ENCODE results near the gene MBOAT2. TPM values are rescaled to one million over a fixed set of nuclear protein-coding genes. Genes with fewer than 3 reads are reported as not detected.

MBOAT2 gene
- total RNA-seq, 8 experiments from 2014 or later: 1.2 to 54.5 (median 28.6) TPM

DNA sequence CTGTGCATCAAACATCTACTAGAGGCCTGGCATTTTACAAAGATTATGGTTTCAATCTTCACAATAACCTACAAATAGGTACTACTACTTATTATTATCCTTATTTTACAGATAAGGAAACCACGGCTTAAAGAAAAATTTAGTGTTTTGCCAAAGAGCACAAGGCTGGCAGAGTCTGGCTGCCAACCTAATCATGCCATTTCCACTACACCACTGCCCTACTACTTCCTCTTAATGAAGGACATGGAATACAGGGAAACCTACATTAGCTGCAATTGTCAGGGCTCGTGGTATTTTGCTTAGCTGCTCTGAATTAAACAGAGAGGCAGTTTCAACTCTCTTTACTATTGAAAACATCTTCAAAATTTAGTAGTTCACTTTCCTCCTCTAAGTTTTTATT, 5.9 kb downstream of the MBOAT2 start:
- ATAC-seq (replicated peaks in 6 of 8): no peak
- 56 to 94% (median 88%) methylated on average over 2 of the region's 2 CpGs; no CpG with 5 or more reads in 2 of the 10 experiments for WGBS, 10 experiments
- H3K27ac ChIP-seq: no peak overlapping the region
- H3K4me3 ChIP-seq: no peak overlapping the region
- in situ Hi-C loops (cut with MboI; ENCODE audit: low pct_unique_long_range_greater_than_20kb in 2 of 9, low sequenced_read_pairs in 9 of 9, unreplicated experiment in 9 of 9): no loop called here
- peaks cover 13 to 28% of the 10 kb centered on the region in 2 donors for H3K4me1 ChIP-seq (replicated peaks in 1 of 2)

DNA sequence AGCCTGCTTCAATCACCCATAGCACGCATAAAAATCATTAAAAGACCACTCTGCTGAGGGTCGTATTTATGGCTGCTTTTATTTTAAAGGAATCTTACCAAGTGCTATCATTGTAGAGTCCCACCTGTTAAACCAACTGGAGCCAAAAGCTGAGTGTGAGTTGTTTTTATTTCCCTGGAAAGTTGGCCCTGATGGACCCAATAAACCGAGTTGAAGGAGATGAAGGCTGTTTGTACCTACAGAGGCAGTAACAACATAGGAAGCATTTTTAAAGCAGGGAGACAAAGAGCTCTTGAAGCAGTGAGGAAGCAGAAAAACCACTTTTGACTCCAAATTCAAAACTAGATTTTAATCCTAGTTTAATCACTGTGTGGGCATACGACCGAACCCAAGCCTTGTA, 6.4 kb downstream of the MBOAT2 start:
- in situ Hi-C loops (cut with MboI; ENCODE audit: low pct_unique_long_range_greater_than_20kb in 2 of 9, low sequenced_read_pairs in 9 of 9, unreplicated experiment in 9 of 9): no loop called here
- no peak overlapping the region for H3K4me3 ChIP-seq
- 65 to 100% (median 93%) methylated on average over 2 to 5 of the region's 5 CpGs for WGBS, 10 experiments
- ATAC-seq (replicated peaks in 6 of 8): no peak
- H3K4me1 ChIP-seq (replicated peaks in 1 of 2): peaks cover 12 to 26% of the 10 kb centered on the region in 2 donors
- H3K27ac ChIP-seq: no peak overlapping the region

DNA sequence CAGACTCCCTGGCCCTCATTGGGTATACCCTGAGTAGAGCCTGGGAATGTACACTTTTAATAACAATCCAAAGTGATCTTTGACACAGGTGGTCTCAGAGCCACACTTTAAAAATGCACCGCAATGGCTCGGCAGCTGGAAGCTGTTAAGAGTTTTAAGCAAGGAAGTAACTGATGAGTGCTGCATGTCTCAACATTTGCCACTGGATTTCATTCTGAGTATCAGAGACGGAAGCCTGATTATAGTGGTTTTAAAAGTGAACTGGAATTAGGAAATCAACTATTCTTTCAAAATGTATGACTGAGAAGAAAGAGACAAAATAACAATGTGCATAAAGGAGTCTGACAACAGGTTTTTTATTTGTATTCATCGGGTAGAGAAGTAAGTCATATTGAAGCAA, 7.5 kb downstream of the MBOAT2 start:
- Histone ChIP-seq H3K4me1 (replicated peaks in 1 of 2) (peaks cover 4 to 15% of the 10 kb centered on the region in 2 donors), H3K4me3 (no peak overlapping the region), H3K27ac (no peak overlapping the region)
- ATAC-seq (replicated peaks in 6 of 8): no peak
- 0 to 96% (median 92%) methylated on average over 1 to 4 of the region's 4 CpGs; no CpG with 5 or more reads in 3 of the 10 experiments for WGBS, 10 experiments
- in situ Hi-C loops (cut with MboI; ENCODE audit: low pct_unique_long_range_greater_than_20kb in 2 of 9, low sequenced_read_pairs in 9 of 9, unreplicated experiment in 9 of 9): no loop called here

DNA sequence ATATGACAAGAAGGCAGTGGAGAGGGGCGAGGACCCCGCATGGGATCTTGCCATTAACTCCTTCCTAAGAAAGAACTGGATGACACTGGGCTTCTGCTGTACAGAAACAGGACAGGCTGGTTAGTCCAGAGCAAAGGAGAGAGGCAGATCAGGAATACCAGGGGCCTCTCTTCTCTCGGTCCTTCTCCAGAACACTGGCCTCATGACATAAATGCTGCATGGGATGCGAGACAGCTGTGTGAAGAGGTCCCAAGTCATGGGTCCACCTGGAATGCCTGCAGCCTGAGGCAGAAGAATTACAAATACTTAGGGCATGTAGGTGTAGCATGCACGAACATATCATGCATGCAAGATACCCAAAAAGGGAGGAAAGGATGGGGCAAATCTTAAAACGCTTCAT, 9.1 kb downstream of the MBOAT2 start:
- Histone ChIP-seq H3K27ac (no peak overlapping the region), H3K4me3 (no peak overlapping the region), H3K4me1 (replicated peaks in 1 of 2) (peaks cover 4 to 10% of the 10 kb centered on the region in 2 donors)
- WGBS, 10 experiments: 38 to 100% (median 82%) methylated on average over 1 to 5 of the region's 6 CpGs
- in situ Hi-C loops (cut with MboI; ENCODE audit: low pct_unique_long_range_greater_than_20kb in 2 of 9, low sequenced_read_pairs in 9 of 9, unreplicated experiment in 9 of 9): no loop called here
- no peak for ATAC-seq (replicated peaks in 6 of 8)

DNA sequence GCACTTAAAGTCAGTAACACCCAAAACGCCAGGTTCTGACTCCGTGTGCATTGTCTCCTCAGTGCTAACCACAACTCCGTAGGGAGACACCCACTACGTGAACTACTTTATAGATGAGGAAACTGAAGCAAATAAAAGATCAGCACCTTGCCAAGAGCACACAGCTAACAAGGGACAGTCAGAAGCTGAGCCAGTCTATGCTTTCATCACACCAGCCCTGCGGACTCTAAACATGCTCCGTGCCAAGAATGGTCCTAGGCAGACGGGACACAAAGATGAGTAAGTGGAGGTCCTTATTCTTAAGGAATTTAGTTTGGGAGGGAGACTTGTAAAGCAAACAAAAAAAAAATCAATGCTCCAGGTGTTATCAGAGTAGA, 9.6 kb downstream of the MBOAT2 start:
- in situ Hi-C loops (cut with MboI; ENCODE audit: low pct_unique_long_range_greater_than_20kb in 2 of 9, low sequenced_read_pairs in 9 of 9, unreplicated experiment in 9 of 9): no loop called here
- no peak for ATAC-seq (replicated peaks in 6 of 8)
- Histone ChIP-seq H3K4me3 (no peak overlapping the region), H3K27ac (no peak overlapping the region), H3K4me1 (replicated peaks in 1 of 2) (peaks cover 0 to 5% of the 10 kb centered on the region in 2 donors)
- WGBS, 10 experiments: 50 to 100% (median 85%) methylated on average over 1 to 7 of the region's 7 CpGs; no CpG with 5 or more reads in 3 of the 10 experiments

DNA sequence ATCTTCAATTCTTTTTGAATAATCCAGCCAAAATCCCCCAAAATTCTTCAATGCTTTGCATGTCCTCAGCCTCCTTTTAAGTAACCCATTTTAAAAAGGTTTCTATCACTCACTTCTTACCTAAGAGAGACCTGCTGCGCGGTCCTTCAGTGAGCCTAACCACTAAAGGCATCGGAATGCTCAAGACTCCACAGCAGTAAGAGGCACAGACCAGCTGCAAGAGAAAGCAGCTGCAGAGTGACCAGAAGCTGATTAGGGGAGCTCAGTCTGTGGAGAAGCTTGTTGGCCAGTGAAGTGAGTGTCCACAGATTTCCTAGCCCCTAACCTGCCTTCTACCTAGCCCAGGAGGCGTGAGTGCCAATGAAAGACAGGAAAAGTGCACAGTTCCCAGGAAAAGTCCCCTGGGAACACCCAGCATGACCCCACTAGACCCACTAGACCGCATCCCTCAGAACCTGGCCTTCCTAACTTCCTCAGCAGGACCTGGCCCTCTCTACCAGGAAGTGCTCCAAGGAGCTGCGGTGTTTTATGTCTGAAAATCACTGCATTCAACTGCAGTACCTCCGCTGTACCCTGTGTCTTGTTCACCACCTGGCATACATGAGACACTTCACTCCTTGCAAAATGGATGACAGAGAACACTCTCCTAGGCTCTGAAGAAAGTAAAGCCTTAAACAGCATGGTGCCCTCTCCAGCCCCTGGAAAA, 10.1 kb downstream of the MBOAT2 start:
- Histone ChIP-seq H3K4me1 (replicated peaks in 1 of 2) (no peaks in the 10 kb centered on the region), H3K4me3 (no peak overlapping the region), H3K27ac (no peak overlapping the region)
- no peak for ATAC-seq (replicated peaks in 6 of 8)
- WGBS, 10 experiments: 92 to 100% (median 97%) methylated on average over 1 to 5 of the region's 7 CpGs; no CpG with 5 or more reads in 2 of the 10 experiments
- in situ Hi-C loops (cut with MboI; ENCODE audit: low pct_unique_long_range_greater_than_20kb in 2 of 9, low sequenced_read_pairs in 9 of 9, unreplicated experiment in 9 of 9): no loop called here

DNA sequence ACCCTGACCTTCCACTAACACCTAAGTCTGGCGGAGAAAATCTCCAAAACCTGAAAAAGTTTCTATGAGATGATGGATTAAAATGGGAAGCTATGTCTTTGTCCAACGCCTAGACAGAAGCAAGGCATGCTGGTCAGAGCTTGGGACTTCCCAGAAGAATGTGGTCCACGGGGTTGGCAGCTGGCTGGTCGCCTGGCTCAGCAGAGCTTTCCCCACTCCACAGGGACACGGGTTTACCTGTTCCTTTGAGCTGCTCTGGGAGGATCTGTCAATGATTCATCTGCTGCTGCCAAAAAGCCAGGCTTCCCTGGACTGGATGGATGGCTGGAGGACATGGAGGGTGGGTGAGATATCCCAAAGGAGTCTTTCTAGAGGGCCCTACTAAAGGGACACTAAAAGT, 10.8 kb downstream of the MBOAT2 start:
- no peak overlapping the region for H3K27ac ChIP-seq
- no peak overlapping the region for H3K4me3 ChIP-seq
- WGBS, 10 experiments: 0 to 100% (median 88%) methylated on average over 1 to 5 of the region's 5 CpGs; no CpG with 5 or more reads in 2 of the 10 experiments
- no peak for ATAC-seq (replicated peaks in 6 of 8)
- in situ Hi-C loops (cut with MboI; ENCODE audit: low pct_unique_long_range_greater_than_20kb in 2 of 9, low sequenced_read_pairs in 9 of 9, unreplicated experiment in 9 of 9): no loop called here
- H3K4me1 ChIP-seq (replicated peaks in 1 of 2): no peaks in the 10 kb centered on the region

DNA sequence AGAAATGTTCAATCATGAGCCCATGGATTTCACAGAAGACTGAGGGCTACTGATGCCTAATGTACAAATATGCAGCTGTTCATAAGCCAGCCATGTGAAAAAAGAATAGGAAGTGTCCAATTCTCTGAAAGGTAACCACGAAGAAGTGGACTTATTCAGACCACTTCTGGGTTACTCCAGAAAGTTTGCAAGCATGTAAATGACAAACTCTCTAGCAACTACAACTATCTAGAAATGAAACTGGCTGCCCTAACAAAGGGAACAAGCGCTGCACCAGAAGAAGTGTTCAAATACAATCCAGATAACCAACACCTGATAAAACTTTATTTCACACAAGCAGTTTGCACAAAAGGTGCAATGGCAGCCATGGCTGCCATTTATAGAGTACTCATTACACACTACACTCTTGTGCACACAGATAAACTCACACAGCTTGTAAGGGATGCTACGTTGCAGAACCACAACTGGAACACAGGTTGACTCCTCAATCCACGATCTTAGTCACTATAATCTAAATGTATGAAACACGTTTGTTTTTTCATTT, 13.9 kb downstream of the MBOAT2 start:
- Histone ChIP-seq H3K27ac (no peak overlapping the region), H3K4me1 (replicated peaks in 1 of 2) (peaks cover 0 to 4% of the 10 kb centered on the region in 2 donors), H3K4me3 (no peak overlapping the region)
- ATAC-seq (replicated peaks in 6 of 8): no peak
- 40 to 94% (median 88%) methylated on average over 1 to 5 of the region's 5 CpGs; no CpG with 5 or more reads in 1 of the 10 experiments for WGBS, 10 experiments
- in situ Hi-C loops (cut with MboI; ENCODE audit: low pct_unique_long_range_greater_than_20kb in 2 of 9, low sequenced_read_pairs in 9 of 9, unreplicated experiment in 9 of 9): no loop called here

DNA sequence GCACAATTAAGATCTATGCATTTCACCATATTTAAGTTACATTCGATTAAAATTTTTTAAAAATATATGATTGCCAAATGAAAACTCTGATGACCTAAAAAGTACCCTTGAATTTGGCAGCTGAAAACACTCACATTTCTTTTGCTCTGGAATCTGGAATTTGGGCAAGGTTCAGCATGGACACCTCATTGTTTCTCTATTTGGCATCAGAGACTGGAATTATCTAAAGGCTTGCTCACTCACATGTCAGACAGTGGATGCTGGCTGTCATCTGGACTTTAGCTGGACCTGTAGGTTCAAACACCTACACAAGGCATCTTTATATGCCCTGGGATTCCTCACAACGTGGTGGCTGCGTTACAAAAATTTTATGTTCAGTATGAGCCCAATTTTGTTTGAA, 16.1 kb downstream of the MBOAT2 start:
- no peak overlapping the region for H3K27ac ChIP-seq

DNA sequence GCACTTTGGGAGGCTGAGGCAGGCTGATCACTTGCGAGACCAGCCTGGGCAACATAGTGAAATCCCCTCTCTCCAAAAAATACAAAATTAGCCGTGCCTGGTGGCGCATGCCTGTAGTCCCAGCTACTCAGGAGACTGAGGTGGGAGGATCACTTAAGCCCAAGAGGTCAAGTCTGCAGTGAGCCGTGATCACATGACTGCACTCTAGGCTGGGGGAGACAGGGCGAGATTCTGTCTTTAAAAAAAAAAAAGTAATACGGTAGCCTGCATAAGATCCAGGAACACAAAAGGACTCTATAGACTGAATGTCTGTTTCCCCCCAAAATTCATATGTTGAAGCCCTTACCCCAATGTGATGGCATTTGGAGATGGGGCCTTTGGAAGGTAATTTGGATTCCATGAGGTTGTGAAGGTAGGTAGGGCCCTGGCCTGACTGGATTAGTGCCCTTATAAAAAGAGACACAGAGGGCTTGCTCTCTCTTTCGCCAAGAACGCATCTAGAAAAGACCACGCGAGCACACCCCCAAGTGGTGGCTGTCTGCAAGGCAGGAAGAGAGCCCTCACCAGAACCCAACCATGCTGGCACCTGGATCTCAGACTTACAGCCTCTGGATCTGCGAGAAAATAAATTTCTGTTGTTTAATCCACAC, 17.0 kb downstream of the MBOAT2 start:
- H3K4me3 ChIP-seq: no peak overlapping the region
- in situ Hi-C loops (cut with MboI; ENCODE audit: low pct_unique_long_range_greater_than_20kb in 2 of 9, low sequenced_read_pairs in 9 of 9, unreplicated experiment in 9 of 9): no loop called here
- H3K4me1 ChIP-seq (replicated peaks in 1 of 2): peaks cover 0 to 11% of the 10 kb centered on the region in 2 donors
- peak in 1 of 8 experiments; percentile 24 for ATAC-seq (replicated peaks in 6 of 8)
- no peak overlapping the region for H3K27ac ChIP-seq
- WGBS, 10 experiments: 86 to 100% (median 97%) methylated on average over 1 to 10 of the region's 11 CpGs; no CpG with 5 or more reads in 1 of the 10 experiments

More for the DNA sequence above, 16.1 kb downstream of the MBOAT2 start:
- H3K4me3 ChIP-seq: no peak overlapping the region
- no peak for ATAC-seq (replicated peaks in 6 of 8)
- in situ Hi-C loops (cut with MboI; ENCODE audit: low pct_unique_long_range_greater_than_20kb in 2 of 9, low sequenced_read_pairs in 9 of 9, unreplicated experiment in 9 of 9): no loop called here
- H3K4me1 ChIP-seq (replicated peaks in 1 of 2): peaks cover 0 to 11% of the 10 kb centered on the region in 2 donors
- 33 to 100% (median 83%) methylated on average over 1 to 3 of the region's 3 CpGs; no CpG with 5 or more reads in 2 of the 10 experiments for WGBS, 10 experiments

DNA sequence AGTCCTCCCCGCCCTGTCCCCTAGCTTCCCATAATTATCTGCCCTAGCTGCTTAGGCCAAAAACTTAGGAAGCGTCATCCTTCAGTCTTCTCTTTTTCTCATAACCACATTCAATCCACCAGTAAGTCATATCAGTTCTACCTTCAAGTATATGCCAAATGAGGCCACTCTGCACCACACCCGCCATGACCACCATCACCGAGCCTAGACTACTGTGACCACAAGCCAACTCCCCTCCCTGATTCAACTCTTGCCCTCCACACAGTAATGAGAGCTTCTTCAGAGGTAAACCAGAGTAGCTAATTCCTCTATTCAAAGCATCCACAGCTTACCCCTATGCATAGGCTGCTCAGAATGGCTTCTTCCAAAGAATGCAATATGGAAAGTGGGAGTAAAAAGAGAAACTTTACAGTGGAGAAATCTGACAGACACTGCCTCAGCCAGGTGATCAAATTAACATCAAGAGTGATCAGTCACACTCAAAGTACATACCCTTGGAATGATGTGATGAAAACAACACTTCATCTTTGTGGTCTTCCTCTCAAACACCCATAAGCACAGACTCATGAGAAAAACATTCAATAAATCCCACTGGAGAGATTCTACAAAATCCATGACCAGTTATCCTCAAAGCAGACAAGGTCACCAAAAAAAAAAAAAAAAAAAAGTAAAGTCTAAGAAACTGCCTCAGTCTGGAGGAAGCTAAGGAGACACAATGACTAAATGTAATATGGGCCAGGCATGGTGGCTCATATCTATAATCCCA, 17.7 kb downstream of the MBOAT2 start:
- in situ Hi-C loops (cut with MboI; ENCODE audit: low pct_unique_long_range_greater_than_20kb in 2 of 9, low sequenced_read_pairs in 9 of 9, unreplicated experiment in 9 of 9): no loop called here
- peak in 2 of 8 experiments; percentile 50 to 63 for ATAC-seq (replicated peaks in 6 of 8)
- Histone ChIP-seq H3K27ac (no peak overlapping the region), H3K4me1 (replicated peaks in 1 of 2) (peaks cover 0 to 11% of the 10 kb centered on the region in 2 donors), H3K4me3 (no peak overlapping the region)
- WGBS, 10 experiments: 65 to 100% (median 100%) methylated on average over 1 to 4 of the region's 4 CpGs; no CpG with 5 or more reads in 5 of the 10 experiments

DNA sequence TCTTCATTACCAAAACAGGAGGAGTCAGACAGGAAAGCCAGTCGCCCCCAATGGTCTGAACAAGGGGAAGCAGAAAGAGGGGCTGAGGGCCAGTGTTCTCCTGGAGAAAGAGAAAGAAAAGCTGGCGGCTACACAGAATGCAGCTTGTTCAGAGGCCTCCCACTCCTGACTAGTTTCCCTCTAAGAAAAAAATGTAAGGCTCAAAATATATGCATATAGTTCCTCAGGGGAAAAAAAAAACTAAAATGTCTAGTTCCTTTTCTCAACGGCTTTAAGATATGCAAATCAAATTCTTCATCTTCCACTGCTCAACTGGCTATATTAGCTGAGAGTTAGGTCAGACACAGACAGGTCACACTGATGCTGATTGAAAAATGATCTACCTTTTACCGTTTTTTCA, 18.6 kb downstream of the MBOAT2 start:
- ATAC-seq (replicated peaks in 6 of 8): peak in 5 of 8 experiments; percentile 19 to 41 (median 25)
- in situ Hi-C loops (cut with MboI; ENCODE audit: low pct_unique_long_range_greater_than_20kb in 2 of 9, low sequenced_read_pairs in 9 of 9, unreplicated experiment in 9 of 9): no loop called here
- Histone ChIP-seq H3K27ac (no peak overlapping the region), H3K4me3 (no peak overlapping the region), H3K4me1 (replicated peaks in 1 of 2) (peaks cover 0 to 11% of the 10 kb centered on the region in 2 donors)
- WGBS, 10 experiments: 38 to 100% (median 57%) methylated on average over 1 to 4 of the region's 4 CpGs; no CpG with 5 or more reads in 1 of the 10 experiments

DNA sequence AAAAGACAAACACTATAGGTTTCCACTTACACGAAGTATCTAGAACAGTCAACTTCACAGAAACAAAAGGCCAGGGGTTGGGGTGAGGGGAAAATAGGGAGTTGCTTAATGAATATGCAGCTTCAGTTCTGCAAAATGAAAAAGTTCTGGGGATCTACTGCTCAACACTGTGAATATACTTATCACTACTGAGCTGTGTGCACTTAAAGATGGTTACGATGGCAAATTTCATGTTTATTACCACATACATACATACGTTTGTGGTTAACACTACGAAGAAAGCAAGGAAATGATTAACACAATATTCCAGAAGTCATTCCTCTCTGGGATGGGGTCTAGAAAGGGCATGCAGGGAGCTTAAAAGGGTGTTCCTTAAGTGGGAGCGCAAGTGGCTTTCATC, 19.3 kb downstream of the MBOAT2 start:
- ATAC-seq (replicated peaks in 6 of 8): peak in 3 of 8 experiments; percentile 76 to 83 (median 80)
- WGBS, 10 experiments: 12 to 83% (median 61%) methylated on average over 1 to 5 of the region's 5 CpGs; no CpG with 5 or more reads in 3 of the 10 experiments
- in situ Hi-C loops (cut with MboI; ENCODE audit: low pct_unique_long_range_greater_than_20kb in 2 of 9, low sequenced_read_pairs in 9 of 9, unreplicated experiment in 9 of 9): no loop called here
- no peak overlapping the region for H3K4me3 ChIP-seq
- no peak overlapping the region for H3K27ac ChIP-seq
- H3K4me1 ChIP-seq (replicated peaks in 1 of 2): peaks cover 0 to 11% of the 10 kb centered on the region in 2 donors
